WTC11 (cell line): ENCODE results near the gene BMP8B. TPM values are rescaled to one million over a fixed set of nuclear protein-coding genes. Genes with fewer than 3 reads are reported as not detected.

Experiments used
- ATAC-seq: fragments of 200-7000 bp; cut with Tn5 transposase; 2 replicates; pipeline ENCODE4 v1.10.0; 2021; ENCODE audit warnings: mild to moderate bottlenecking, moderate library complexity
- CTCF ChIA-PET: fragments of 300-600 bp; sonication (Branson Sonifier 250); formaldehyde crosslinking; loops from one replicate; lab custom pipeline; 2021; ENCODE audit warnings: antibody characterized with exemption; lab: Charles Lee
- POLR2A ChIA-PET: fragments of 350-600 bp; sonication (Branson Sonifier 250); formaldehyde crosslinking; loops from one replicate; lab custom pipeline; 2021; ENCODE audit warnings: antibody characterized with exemption; lab: Charles Lee
- DNase-seq: peaks from one replicate; pipeline ENCODE4 v3.0.0; 2021; ENCODE audit warnings: low spot score
- H3K27ac Mint-ChIP-seq: 2 replicates; pipeline ENCODE4 v1.8.0; 2021; ENCODE audit warnings: mixed read lengths
- H3K27me3 Mint-ChIP-seq: 2 replicates; pipeline ENCODE4 v1.8.0; 2021; ENCODE audit warnings: low read depth, mild to moderate bottlenecking, moderate library complexity, mixed read lengths
- H3K36me3 Mint-ChIP-seq: 2 replicates; pipeline ENCODE4 v1.8.0; 2021; ENCODE audit warnings: mixed read lengths
- H3K4me1 Mint-ChIP-seq: 2 replicates; pipeline ENCODE4 v1.8.0; 2022; ENCODE audit warnings: mixed read lengths
- H3K4me3 Mint-ChIP-seq: 2 replicates; pipeline ENCODE4 v1.8.0; 2021; ENCODE audit warnings: mild to moderate bottlenecking, moderate library complexity, mixed read lengths
- H3K9me3 Mint-ChIP-seq: 2 replicates; pipeline ENCODE4 v1.8.0; 2021; ENCODE audit warnings: mixed read lengths
- ATF1 ChIP-seq: sonication (generic); formaldehyde crosslinking; IDR thresholded peaks from 2 replicates; pipeline ENCODE4 v1.8.1; 2023; ENCODE audit warnings: mild to moderate bottlenecking, moderate library complexity, missing genetic modification reagents
- CDX4 ChIP-seq: fragments of 250-450 bp; sonication (Bioruptor Pico); IDR thresholded peaks from 2 replicates; pipeline ENCODE4 v1.9.0; 2021; ENCODE audit warnings: moderate library complexity, mild to moderate bottlenecking, inconsistent platforms, borderline replicate concordance
- E2F4 ChIP-seq: sonication (generic); formaldehyde crosslinking; IDR thresholded peaks from 2 replicates; pipeline ENCODE4 v1.8.1; 2022; ENCODE audit warnings: low read depth, mild to moderate bottlenecking, moderate library complexity, missing genetic modification reagents, borderline replicate concordance
- ELF4 ChIP-seq: sonication (generic); formaldehyde crosslinking; IDR thresholded peaks from 2 replicates; pipeline ENCODE4 v1.8.1; 2022; ENCODE audit warnings: low read depth, mild to moderate bottlenecking, moderate library complexity, missing genetic modification reagents
- IRF1 ChIP-seq: sonication (generic); formaldehyde crosslinking; IDR thresholded peaks from 2 replicates; pipeline ENCODE4 v1.8.0; 2023; ENCODE audit warnings: missing genetic modification reagents
- KAT7 ChIP-seq: sonication (generic); formaldehyde crosslinking; IDR thresholded peaks from 2 replicates; pipeline ENCODE4 v1.8.1; 2023; ENCODE audit warnings: missing genetic modification reagents, mild to moderate bottlenecking, borderline replicate concordance
- MAX ChIP-seq: sonication (generic); formaldehyde crosslinking; IDR thresholded peaks from 2 replicates; pipeline ENCODE4 v1.8.0; 2022; ENCODE audit warnings: mild to moderate bottlenecking, missing genetic modification reagents
- NFATC4 ChIP-seq: fragments of 250-450 bp; sonication (Bioruptor Pico); IDR thresholded peaks from 2 replicates; pipeline ENCODE4 v1.9.0; 2021; ENCODE audit warnings: mild to moderate bottlenecking
- NFE2L1 ChIP-seq: sonication (generic); formaldehyde crosslinking; IDR thresholded peaks from 2 replicates; pipeline ENCODE4 v1.8.1; 2023; ENCODE audit warnings: missing genetic modification reagents
- NR1H2 ChIP-seq: sonication (generic); formaldehyde crosslinking; IDR thresholded peaks from 2 replicates; pipeline ENCODE4 v1.9.0; 2021; ENCODE audit warnings: mild to moderate bottlenecking, moderate library complexity, missing genetic modification reagents
- NR2C2 ChIP-seq: sonication (generic); formaldehyde crosslinking; IDR thresholded peaks from 2 replicates; pipeline ENCODE4 v1.8.0; 2022; ENCODE audit warnings: mild to moderate bottlenecking, missing genetic modification reagents
- PREB ChIP-seq: sonication (generic); formaldehyde crosslinking; IDR thresholded peaks from 2 replicates; pipeline ENCODE4 v1.8.1; 2022; ENCODE audit warnings: mild to moderate bottlenecking, missing genetic modification reagents, moderate library complexity, borderline replicate concordance
- PRRX2 ChIP-seq: fragments of 250-450 bp; sonication (Bioruptor Pico); IDR thresholded peaks from 2 replicates; pipeline ENCODE4 v1.8.0; 2021; ENCODE audit warnings: mild to moderate bottlenecking
- SP1 ChIP-seq: sonication (generic); formaldehyde crosslinking; conservative IDR thresholded peaks from 2 replicates; pipeline ENCODE4 v1.8.1; 2022; ENCODE audit warnings: missing genetic modification reagents
- STAT6 ChIP-seq: sonication (generic); formaldehyde crosslinking; conservative IDR thresholded peaks from 2 replicates; pipeline ENCODE4 v1.8.1; 2023; ENCODE audit warnings: mild to moderate bottlenecking, low read depth, missing genetic modification reagents, moderate library complexity
- TEAD4 ChIP-seq: sonication (generic); formaldehyde crosslinking; IDR thresholded peaks from 2 replicates; pipeline ENCODE4 v1.8.0; 2022; ENCODE audit warnings: mild to moderate bottlenecking, missing genetic modification reagents
- TP53 ChIP-seq: sonication (generic); formaldehyde crosslinking; IDR thresholded peaks from 2 replicates; pipeline ENCODE4 v1.8.1; 2023; ENCODE audit warnings: mild to moderate bottlenecking, missing genetic modification reagents
- ZMAT4 ChIP-seq: fragments of 250-450 bp; sonication (Bioruptor Pico); IDR thresholded peaks from 2 replicates; pipeline ENCODE4 v1.9.0; 2021; ENCODE audit warnings: mild to moderate bottlenecking
- ZNF219 ChIP-seq: sonication (generic); formaldehyde crosslinking; IDR thresholded peaks from 2 replicates; pipeline ENCODE4 v1.8.0; 2023; ENCODE audit warnings: missing genetic modification reagents, mild to moderate bottlenecking, borderline replicate concordance
- ZNF263 ChIP-seq: sonication (generic); formaldehyde crosslinking; IDR thresholded peaks from 2 replicates; pipeline ENCODE4 v1.8.1; 2022; ENCODE audit warnings: low read depth, mild to moderate bottlenecking, moderate library complexity, missing genetic modification reagents
- total RNA-seq: library from RNA; stranded (reverse); gene quantifications from 3 replicates; pipeline ENCODE4 v1.2.3, GENCODE V29; 2021

Gene BMP8B
- total RNA-seq, 1 experiment from 2014 or later, result 0.74 TPM

- TF ChIP-seq IRF1 (CRISPR knock-in tag), result no peak
- TF ChIP-seq TEAD4 (CRISPR knock-in tag), result no peak
- no peak for TF ChIP-seq STAT6 (CRISPR knock-in tag)
- no peak for TF ChIP-seq SP1 (CRISPR knock-in tag)
- TF ChIP-seq NR2C2, result no peak
- no peak for TF ChIP-seq NFATC4 (CRISPR knock-in tag)
- no peak for TF ChIP-seq ZNF263 (CRISPR knock-in tag)
- no peak for TF ChIP-seq CDX4 (CRISPR knock-in tag)
- TF ChIP-seq NFE2L1 (CRISPR knock-in tag), result no peak
- no peak for TF ChIP-seq NR1H2 (CRISPR knock-in tag)
- no peak for TF ChIP-seq ATF1 (CRISPR knock-in tag)
- TF ChIP-seq KAT7, result no peak
- no peak for TF ChIP-seq MAX (CRISPR knock-in tag)
- Mint-ChIP-seq H3K27me3 (peaks cover 13% of the 10 kb centered on the region), H3K4me3 (no peak overlapping the region), H3K9me3 (peaks cover 3% of the 10 kb centered on the region), H3K36me3 (no peaks in the 10 kb centered on the region), H3K27ac (no peak overlapping the region), H3K4me1 (peaks cover 5% of the 10 kb centered on the region; the same call in 1 of the 2 replicates)
- CTCF ChIA-PET, result interaction anchor here (1.0 to 5.4 kb wide), 6 partner anchors 82 to 214 kb away, joined by 3 to 57 read pairs (median 12); partner anchors contain the start of gene MYCL
- POLR2A ChIA-PET, result interaction anchor here (0.7 kb wide), 1 partner anchor 101 kb away, joined by 3 read pairs; no protein-coding TSS in a partner anchor
- no peak for ATAC-seq
- no peak for DNase-seq
These were observed 30.6 kb upstream of the BMP8B start for GRCh38 chr1:39819091-39819812.

- peaks cover 13% of the 10 kb centered on the region for H3K27me3 Mint-ChIP-seq
- POLR2A ChIA-PET, result interaction anchor here (1.3 kb wide), 1 partner anchor 79 kb away, joined by 3 read pairs; no protein-coding TSS in a partner anchor
- H3K4me3 Mint-ChIP-seq, result no peak overlapping the region
- DNase-seq, result no peak
- no peak for ATAC-seq
- no peaks in the 10 kb centered on the region for H3K36me3 Mint-ChIP-seq
- no peaks in the 10 kb centered on the region for H3K9me3 Mint-ChIP-seq
- CTCF ChIA-PET, result interaction anchor here (0.6 to 5.4 kb wide), 7 partner anchors 29 to 520 kb away, joined by 3 to 57 read pairs (median 10); partner anchors contain the start of genes BMP8B and MYCL
- no peak overlapping the region for H3K27ac Mint-ChIP-seq
- H3K4me1 Mint-ChIP-seq, result peaks cover 5% of the 10 kb centered on the region; the same call in 1 of the 2 replicates
- TF ChIP-seq PREB, result no peak
- no peak for TF ChIP-seq ELF4
- TF ChIP-seq E2F4 (CRISPR knock-in tag), result no peak
- no peak for TF ChIP-seq TP53
- TF ChIP-seq ZMAT4, result no peak
- no peak for TF ChIP-seq PRRX2 (CRISPR knock-in tag)
- no peak for TF ChIP-seq SP1 (CRISPR knock-in tag)
- TF ChIP-seq ZNF219 (CRISPR knock-in tag), result no peak
These were observed 29.8 kb upstream of the BMP8B start for GRCh38 chr1:39818482-39818881.
